ENCODE data around the gene NOLC1. TPM values are rescaled to one million over a fixed set of nuclear protein-coding genes. Genes with fewer than 3 reads are reported as not detected.

NOLC1 gene
- total and polyA plus RNA-seq, 2 of the 13 experiments (the other 11 are each of a cell fraction or from before 2014, with no cell fraction given), result 50.6 to 81.0 TPM

DNA sequence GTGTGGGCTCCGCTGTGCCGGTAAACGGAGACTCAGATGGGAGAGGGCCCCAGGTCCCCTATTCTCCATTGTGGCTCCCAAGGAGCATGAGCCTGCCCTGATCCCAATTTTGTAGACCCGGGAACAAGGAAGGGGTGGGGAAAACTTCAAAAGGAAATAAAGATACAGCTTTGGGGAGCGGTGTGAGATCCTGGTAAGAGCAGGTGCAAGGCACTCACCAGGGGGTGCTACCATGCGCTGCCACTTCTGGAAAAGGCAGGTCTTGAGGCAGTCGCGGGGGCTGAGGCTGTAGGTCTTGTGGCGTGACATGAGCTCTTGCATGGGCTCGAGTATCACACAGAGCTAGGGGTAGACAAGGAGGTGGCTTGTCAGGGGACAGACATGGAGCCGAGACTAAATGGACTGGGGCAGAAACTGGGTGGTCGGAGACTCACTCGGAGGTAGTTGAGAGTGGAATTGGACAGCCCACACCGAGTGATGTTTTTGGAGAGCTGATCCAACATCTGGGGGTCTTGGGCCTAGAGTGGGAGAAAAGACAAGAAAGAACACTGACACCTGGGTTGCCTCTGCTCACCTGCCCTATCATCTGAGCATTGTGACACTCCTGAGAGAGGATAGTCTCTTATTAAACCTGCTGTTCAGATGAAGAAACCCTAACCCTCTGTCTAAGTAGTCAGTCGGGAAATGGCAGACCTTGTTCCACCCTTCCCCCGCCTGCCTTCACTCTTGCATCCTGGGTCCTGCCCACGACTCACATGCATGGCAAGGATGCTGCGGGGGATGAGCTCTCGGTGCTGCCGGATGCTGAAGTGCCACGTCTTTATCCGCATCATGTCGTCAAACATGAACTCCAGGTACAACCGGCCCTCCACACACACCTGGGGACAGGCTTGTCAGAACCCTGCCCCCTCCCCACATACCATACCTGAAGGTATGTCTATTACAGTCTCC lies 42.7 kb upstream of the NOLC1 start:
- 96% methylated on average over 22 of the region's 24 CpGs for WGBS (ENCODE audit: low lambda C conversion rate)
- Histone ChIP-seq H3K27me3 (ENCODE audit: control insufficient read depth in 1 of 2, insufficient read depth in 2 of 2, low read length in 2 of 2) (no peaks in the 10 kb centered on the region), H3K4me3 (replicated peaks in 1 of 3; ENCODE audit: insufficient read depth in 1 of 3, low read depth in 2 of 3, low read length in 3 of 3) (no peak overlapping the region), H3K36me3 (replicated peaks in 1 of 2; ENCODE audit: control insufficient read depth in 1 of 2, insufficient read depth in 2 of 2, low read length in 2 of 2) (peaks cover 28 to 42% of the 10 kb centered on the region in 2 experiments), H4K20me1 (ENCODE audit: insufficient read depth, low read length) (peaks cover 9% of the 10 kb centered on the region), H3K9me3 (ENCODE audit: low read length) (no peaks in the 10 kb centered on the region), H3K9ac (ENCODE audit: insufficient read depth, low read depth, low read length) (no peak overlapping the region), H3K4me1 (ENCODE audit: insufficient read depth, low read length) (peaks cover 20% of the 10 kb centered on the region), H3K79me2 (ENCODE audit: insufficient read depth, low read length) (peaks cover 20% of the 10 kb centered on the region), H3K4me2 (ENCODE audit: low read depth, low read length) (no peak overlapping the region), H3K27ac (ENCODE audit: extremely low read length, insufficient read depth, low read length) (no peak overlapping the region), H2AFZ (ENCODE audit: low read length) (no peak overlapping the region)
- BruUV-seq (replicated peaks), result no TSS peak
- no peak for DNase-seq (ENCODE audit: low spot score)
- POLR2A ChIA-PET, result no interaction called here
- intact Hi-C loops (cut with micrococcal nuclease; ENCODE audit: unreplicated experiment), result no loop called here
- ATAC-seq, result no peak
- no peak for FAIRE-seq
- in situ Hi-C loops (cut with HindIII; ENCODE audit: extremely low pct_ligation_motif_present, low pct_unique_long_range_greater_than_20kb), result no loop called here
- TF ChIP-seq ZNF282 (IDR thresholded peaks at IDR 0.05; ENCODE audit: partially characterized antibody) (no peak), ZNF629 (CRISPR knock-in tag; conservative IDR thresholded peaks at IDR 0.05) (no peak), ERF (CRISPR knock-in tag; IDR thresholded peaks at IDR 0.05) (no peak), ZNF891 (CRISPR knock-in tag; IDR thresholded peaks at IDR 0.05) (no peak), MEIS2 (CRISPR knock-in tag; IDR thresholded peaks at IDR 0.05) (no peak), SNAPC2 (CRISPR knock-in tag; IDR thresholded peaks at IDR 0.05) (no peak), ZNF766 (CRISPR knock-in tag; IDR thresholded peaks at IDR 0.05; ENCODE audit: borderline replicate concordance) (no peak), NFYC (CRISPR knock-in tag; IDR thresholded peaks at IDR 0.05) (no peak), ZNF234 (CRISPR knock-in tag; conservative IDR thresholded peaks at IDR 0.05) (no peak), AHR (CRISPR knock-in tag; IDR thresholded peaks at IDR 0.05) (no peak)
- TF ChIP-seq, protein P1, sequence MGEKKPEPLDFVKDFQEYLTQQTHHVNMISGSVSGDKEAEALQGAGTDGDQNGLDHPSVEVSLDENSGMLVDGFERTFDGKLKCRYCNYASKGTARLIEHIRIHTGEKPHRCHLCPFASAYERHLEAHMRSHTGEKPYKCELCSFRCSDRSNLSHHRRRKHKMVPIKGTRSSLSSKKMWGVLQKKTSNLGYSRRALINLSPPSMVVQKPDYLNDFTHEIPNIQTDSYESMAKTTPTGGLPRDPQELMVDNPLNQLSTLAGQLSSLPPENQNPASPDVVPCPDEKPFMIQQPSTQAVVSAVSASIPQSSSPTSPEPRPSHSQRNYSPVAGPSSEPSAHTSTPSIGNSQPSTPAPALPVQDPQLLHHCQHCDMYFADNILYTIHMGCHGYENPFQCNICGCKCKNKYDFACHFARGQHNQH (CRISPR knock-in tag; IDR thresholded peaks at IDR 0.05), result no peak
- CTCF ChIA-PET (ENCODE audit: low intra/inter-chr PET ratio, low total read pairs), result no interaction called here

All from HepG2 (cell line).